ENCODE results near the gene COL6A2. TPM values are rescaled to one million over a fixed set of nuclear protein-coding genes. Genes with fewer than 3 reads are reported as not detected.

COL6A2 gene
- total and polyA plus RNA-seq, 2 experiments from 2014 or later: 650 to 1,939 TPM

- peaks cover 19% of the 10 kb centered on the region for H3K4me1 ChIP-seq (ENCODE audit: insufficient read depth)
- in situ Hi-C loops (cut with MboI): loop anchor here (10.0 kb wide), 1 partner anchor 123 kb away; no protein-coding TSS in a partner anchor
- H3K79me2 ChIP-seq (ENCODE audit: insufficient read depth): peaks cover 54% of the 10 kb centered on the region
- no peak for DNase-seq
- no peaks in the 10 kb centered on the region for H4K20me1 ChIP-seq (ENCODE audit: insufficient read depth)
- no peaks in the 10 kb centered on the region for H3K27me3 ChIP-seq (replicated peaks; ENCODE audit: insufficient read depth)
- no peaks in the 10 kb centered on the region for H3K9me2 ChIP-seq (ENCODE audit: insufficient read depth)
- no peak for TF ChIP-seq EZH2phosphoT487 (IDR thresholded peaks at IDR 0.05; ENCODE audit: insufficient read depth, low read depth)
- no peak overlapping the region for H3K4me2 ChIP-seq (ENCODE audit: unreplicated experiment)
- peaks cover 56% of the 10 kb centered on the region for H3F3A ChIP-seq (ENCODE audit: insufficient read depth)
- H3K9me3 ChIP-seq (ENCODE audit: low read depth): no peaks in the 10 kb centered on the region
- no peak overlapping the region for H3K4me3 ChIP-seq
- WGBS, 2 experiments (ENCODE audit: low coverage in 1 of 2, low lambda C conversion rate in 2 of 2, missing lambda C conversion rate in 2 of 2): 77 to 79% methylated on average over 22 to 28 of the region's 29 CpGs
- no peak overlapping the region for H3K9ac ChIP-seq
- H3K27ac ChIP-seq: no peak overlapping the region
- no peak overlapping the region for H2AFZ ChIP-seq
- H3K36me3 ChIP-seq (ENCODE audit: low read depth): peaks cover 61% of the 10 kb centered on the region
These were observed 19.8 kb downstream of the COL6A2 start for GRCh38 chr21:46117586-46118315.

GRCh38 chr21:46118316-46119143, 20.6 kb downstream of the COL6A2 start:
- DNase-seq: no peak
- no peak overlapping the region for H3K9ac ChIP-seq
- H3K36me3 ChIP-seq (ENCODE audit: low read depth): peaks cover 53% of the 10 kb centered on the region
- no peak overlapping the region for H3K4me2 ChIP-seq (ENCODE audit: unreplicated experiment)
- H2AFZ ChIP-seq: no peak overlapping the region
- peaks cover 57% of the 10 kb centered on the region for H3F3A ChIP-seq (ENCODE audit: insufficient read depth)
- H3K4me1 ChIP-seq (ENCODE audit: insufficient read depth): peaks cover 20% of the 10 kb centered on the region
- TF ChIP-seq EZH2phosphoT487 (IDR thresholded peaks at IDR 0.05; ENCODE audit: insufficient read depth, low read depth) (no peak), EZH2 (IDR thresholded peaks at IDR 0.05; ENCODE audit: insufficient read depth, poor library complexity, severe bottlenecking) (no peak)
- H3K9me3 ChIP-seq (ENCODE audit: low read depth): no peaks in the 10 kb centered on the region
- no peak overlapping the region for H3K4me3 ChIP-seq
- in situ Hi-C loops (cut with MboI): loop anchor here (10.0 kb wide), 1 partner anchor 124 kb away; no protein-coding TSS in a partner anchor
- no peaks in the 10 kb centered on the region for H3K9me2 ChIP-seq (ENCODE audit: insufficient read depth)
- WGBS, 2 experiments (ENCODE audit: low coverage in 1 of 2, low lambda C conversion rate in 2 of 2, missing lambda C conversion rate in 2 of 2): 84 to 89% methylated on average over 26 to 27 of the region's 27 CpGs
- H4K20me1 ChIP-seq (ENCODE audit: insufficient read depth): no peaks in the 10 kb centered on the region
- no peaks in the 10 kb centered on the region for H3K27me3 ChIP-seq (replicated peaks; ENCODE audit: insufficient read depth)
- no peak overlapping the region for H3K27ac ChIP-seq
- H3K79me2 ChIP-seq (ENCODE audit: insufficient read depth): peaks cover 50% of the 10 kb centered on the region

GRCh38 chr21:46119144-46119636, 21.3 kb downstream of the COL6A2 start:
- Histone ChIP-seq H3K27me3 (replicated peaks; ENCODE audit: insufficient read depth) (no peaks in the 10 kb centered on the region), H3K4me1 (ENCODE audit: insufficient read depth) (peaks cover 20% of the 10 kb centered on the region), H4K20me1 (ENCODE audit: insufficient read depth) (no peaks in the 10 kb centered on the region), H3K4me2 (ENCODE audit: unreplicated experiment) (no peak overlapping the region), H3K9me3 (ENCODE audit: low read depth) (no peaks in the 10 kb centered on the region), H3K36me3 (ENCODE audit: low read depth) (peaks cover 47% of the 10 kb centered on the region), H3K9me2 (ENCODE audit: insufficient read depth) (no peaks in the 10 kb centered on the region), H3K4me3 (no peak overlapping the region), H3F3A (ENCODE audit: insufficient read depth) (peaks cover 57% of the 10 kb centered on the region), H3K79me2 (ENCODE audit: insufficient read depth) (peaks cover 49% of the 10 kb centered on the region), H2AFZ (no peak overlapping the region), H3K27ac (no peak overlapping the region), H3K9ac (no peak overlapping the region)
- 95 to 99% methylated on average over 11 to 12 of the region's 12 CpGs for WGBS, 2 experiments (ENCODE audit: low coverage in 1 of 2, low lambda C conversion rate in 2 of 2, missing lambda C conversion rate in 2 of 2)
- DNase-seq: no peak
- TF ChIP-seq EZH2 (IDR thresholded peaks at IDR 0.05; ENCODE audit: insufficient read depth, poor library complexity, severe bottlenecking) (no peak), EZH2phosphoT487 (IDR thresholded peaks at IDR 0.05; ENCODE audit: insufficient read depth, low read depth) (no peak)
- in situ Hi-C loops (cut with MboI): loop anchor here (10.0 kb wide), 1 partner anchor 124 kb away; no protein-coding TSS in a partner anchor

- Histone ChIP-seq H3K9me3 (ENCODE audit: low read depth) (no peaks in the 10 kb centered on the region), H3K27ac (no peak overlapping the region), H3K36me3 (ENCODE audit: low read depth) (peaks cover 46% of the 10 kb centered on the region), H3K4me2 (ENCODE audit: unreplicated experiment) (no peak overlapping the region), H3K27me3 (replicated peaks; ENCODE audit: insufficient read depth) (no peaks in the 10 kb centered on the region), H3K9ac (no peak overlapping the region), H3K9me2 (ENCODE audit: insufficient read depth) (no peaks in the 10 kb centered on the region), H3K79me2 (ENCODE audit: insufficient read depth) (peaks cover 48% of the 10 kb centered on the region), H3K4me3 (no peak overlapping the region), H3F3A (ENCODE audit: insufficient read depth) (peaks cover 55% of the 10 kb centered on the region), H2AFZ (no peak overlapping the region), H3K4me1 (ENCODE audit: insufficient read depth) (peaks cover 20% of the 10 kb centered on the region), H4K20me1 (ENCODE audit: insufficient read depth) (no peaks in the 10 kb centered on the region)
- in situ Hi-C loops (cut with MboI): loop anchor here (10.0 kb wide), 1 partner anchor 125 kb away; no protein-coding TSS in a partner anchor
- TF ChIP-seq EZH2phosphoT487 (IDR thresholded peaks at IDR 0.05; ENCODE audit: insufficient read depth, low read depth) (no peak), EZH2 (IDR thresholded peaks at IDR 0.05; ENCODE audit: insufficient read depth, poor library complexity, severe bottlenecking) (no peak)
- WGBS, 2 experiments (ENCODE audit: low coverage in 1 of 2, low lambda C conversion rate in 2 of 2, missing lambda C conversion rate in 2 of 2): 82 to 85% methylated on average over 11 to 13 of the region's 14 CpGs
- DNase-seq: no peak
These were observed 21.8 kb downstream of the COL6A2 start for GRCh38 chr21:46119637-46120271.

Data from GM23248 (cell line).